ENCODE data around the gene DDX18.

Gene DDX18

GRCh38 chr2:117835990-117836760 lies 21.7 kb downstream of the DDX18 start:
- Histone ChIP-seq H4K20me1 (ENCODE audit: low read depth, low read length) (no peaks in the 10 kb centered on the region), H3K4me2 (ENCODE audit: low read depth, low read length, poor library complexity, severe bottlenecking) (no peak overlapping the region), H3F3A (ENCODE audit: insufficient read depth) (0 out of 2 replicates have a peak, but pooled peaks cover 6% of the 10 kb centered on the region), H3K27me3 (ENCODE audit: low read length) (no peaks in the 10 kb centered on the region), H3K9ac (ENCODE audit: low read length) (no peak overlapping the region), H3K36me3 (ENCODE audit: low read length) (peaks cover 8% of the 10 kb centered on the region; the same call in 1 of the 2 replicates), H3K9me3 (ENCODE audit: insufficient read depth, low read length) (no peaks in the 10 kb centered on the region), H3K79me2 (ENCODE audit: insufficient read depth, low read length) (no peaks in the 10 kb centered on the region), H2AFZ (ENCODE audit: low read depth, low read length, severe bottlenecking) (no peak overlapping the region), H3K27ac (ENCODE audit: low read depth, low read length) (no peak overlapping the region), H3K4me3 (ENCODE audit: insufficient read depth, low read length, poor library complexity, severe bottlenecking) (no peak overlapping the region), H3K9me2 (replicated peaks; ENCODE audit: insufficient read depth, low read length) (no peaks in the 10 kb centered on the region)
- TF ChIP-seq EZH2phosphoT487 (conservative IDR thresholded peaks at IDR 0.05; ENCODE audit: low read length) (no peak), CTCF (IDR thresholded peaks at IDR 0.05; ENCODE audit: insufficient read depth, low read length, poor library complexity, severe bottlenecking) (peak; percentile 11)

- Histone ChIP-seq H3K9me3 (ENCODE audit: insufficient read depth, low read length) (no peaks in the 10 kb centered on the region), H3K4me2 (ENCODE audit: low read depth, low read length, poor library complexity, severe bottlenecking) (no peak overlapping the region), H3K9me2 (replicated peaks; ENCODE audit: insufficient read depth, low read length) (no peaks in the 10 kb centered on the region), H4K20me1 (ENCODE audit: low read depth, low read length) (no peaks in the 10 kb centered on the region), H3K27ac (ENCODE audit: low read depth, low read length) (no peak overlapping the region), H3K79me2 (ENCODE audit: insufficient read depth, low read length) (no peaks in the 10 kb centered on the region), H3K27me3 (ENCODE audit: low read length) (no peaks in the 10 kb centered on the region), H3K4me3 (ENCODE audit: insufficient read depth, low read length, poor library complexity, severe bottlenecking) (no peak overlapping the region), H3K36me3 (ENCODE audit: low read length) (no peaks in the 10 kb centered on the region), H2AFZ (ENCODE audit: low read depth, low read length, severe bottlenecking) (no peak overlapping the region), H3K9ac (ENCODE audit: low read length) (no peak overlapping the region), H3F3A (ENCODE audit: insufficient read depth) (no peaks in the 10 kb centered on the region)
- TF ChIP-seq EZH2phosphoT487 (conservative IDR thresholded peaks at IDR 0.05; ENCODE audit: low read length) = no peak
- no peak for TF ChIP-seq CTCF (IDR thresholded peaks at IDR 0.05; ENCODE audit: insufficient read depth, low read length, poor library complexity, severe bottlenecking)
These were observed 30.8 kb downstream of the DDX18 start for GRCh38 chr2:117845304-117845703.

DNA sequence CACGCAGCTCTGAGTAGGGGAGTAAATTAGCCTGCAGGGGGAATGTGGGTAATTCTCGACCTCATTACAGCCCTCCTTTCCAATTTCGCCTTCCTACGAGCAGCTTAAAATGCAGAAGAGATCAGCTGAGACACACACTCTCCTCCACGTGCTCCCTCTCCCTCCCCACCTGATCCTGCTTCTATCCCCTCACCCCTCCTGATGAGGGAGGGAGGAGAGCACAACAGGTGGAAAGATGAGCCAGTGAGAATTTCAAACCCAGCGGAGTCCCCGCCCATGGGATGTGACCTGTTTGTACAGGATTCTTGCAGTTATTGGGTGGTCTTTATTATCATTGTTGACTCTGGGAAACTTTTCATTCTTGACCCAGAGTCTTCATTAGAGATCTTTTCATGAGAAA lies 35.5 kb downstream of the DDX18 start:
- no peak for TF ChIP-seq EZH2phosphoT487 (conservative IDR thresholded peaks at IDR 0.05; ENCODE audit: low read length)
- no peaks in the 10 kb centered on the region for H4K20me1 ChIP-seq (ENCODE audit: low read depth, low read length)
- no peak overlapping the region for H3K4me2 ChIP-seq (ENCODE audit: low read depth, low read length, poor library complexity, severe bottlenecking)
- no peaks in the 10 kb centered on the region for H3K9me3 ChIP-seq (ENCODE audit: insufficient read depth, low read length)
- H3K27ac ChIP-seq (ENCODE audit: low read depth, low read length) = no peak overlapping the region
- H3K9me2 ChIP-seq (replicated peaks; ENCODE audit: insufficient read depth, low read length) = no peaks in the 10 kb centered on the region
- H3K4me3 ChIP-seq (ENCODE audit: insufficient read depth, low read length, poor library complexity, severe bottlenecking) = no peak overlapping the region
- H3F3A ChIP-seq (ENCODE audit: insufficient read depth) = no peaks in the 10 kb centered on the region
- no peaks in the 10 kb centered on the region for H3K79me2 ChIP-seq (ENCODE audit: insufficient read depth, low read length)
- H3K27me3 ChIP-seq (ENCODE audit: low read length) = no peaks in the 10 kb centered on the region
- no peaks in the 10 kb centered on the region for H3K36me3 ChIP-seq (ENCODE audit: low read length)
- no peak overlapping the region for H3K9ac ChIP-seq (ENCODE audit: low read length)
- H2AFZ ChIP-seq (ENCODE audit: low read depth, low read length, severe bottlenecking) = no peak overlapping the region

DNA sequence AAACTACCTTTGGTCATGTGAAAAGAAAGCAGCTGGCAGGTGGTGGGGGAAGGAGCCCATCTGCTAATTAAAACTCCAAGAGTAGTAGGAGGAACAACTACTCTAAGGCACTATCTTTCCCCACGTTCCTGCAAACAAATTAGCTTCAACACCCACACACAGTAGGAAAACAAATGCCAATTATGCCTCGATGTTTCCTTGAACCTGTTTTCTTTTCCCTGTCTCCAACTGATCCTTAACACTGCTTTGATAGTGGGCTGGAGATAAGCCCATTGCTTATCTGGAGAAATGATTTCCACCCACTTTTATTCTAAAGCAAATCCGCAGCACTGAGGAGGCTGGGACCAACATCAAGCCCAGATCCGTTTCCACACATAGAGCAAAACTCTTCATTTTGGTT lies 36.0 kb downstream of the DDX18 start:
- no peak overlapping the region for H2AFZ ChIP-seq (ENCODE audit: low read depth, low read length, severe bottlenecking)
- H3K9me2 ChIP-seq (replicated peaks; ENCODE audit: insufficient read depth, low read length) = no peaks in the 10 kb centered on the region
- no peaks in the 10 kb centered on the region for H3F3A ChIP-seq (ENCODE audit: insufficient read depth)
- H3K4me3 ChIP-seq (ENCODE audit: insufficient read depth, low read length, poor library complexity, severe bottlenecking) = no peak overlapping the region
- no peaks in the 10 kb centered on the region for H3K9me3 ChIP-seq (ENCODE audit: insufficient read depth, low read length)
- H3K4me2 ChIP-seq (ENCODE audit: low read depth, low read length, poor library complexity, severe bottlenecking) = no peak overlapping the region
- H3K79me2 ChIP-seq (ENCODE audit: insufficient read depth, low read length) = no peaks in the 10 kb centered on the region
- TF ChIP-seq EZH2phosphoT487 (conservative IDR thresholded peaks at IDR 0.05; ENCODE audit: low read length) (no peak), CTCF (IDR thresholded peaks at IDR 0.05; ENCODE audit: insufficient read depth, low read length, poor library complexity, severe bottlenecking) (no peak)
- H4K20me1 ChIP-seq (ENCODE audit: low read depth, low read length) = no peaks in the 10 kb centered on the region
- no peaks in the 10 kb centered on the region for H3K36me3 ChIP-seq (ENCODE audit: low read length)
- H3K9ac ChIP-seq (ENCODE audit: low read length) = no peak overlapping the region
- H3K27me3 ChIP-seq (ENCODE audit: low read length) = no peaks in the 10 kb centered on the region
- no peak overlapping the region for H3K27ac ChIP-seq (ENCODE audit: low read depth, low read length)
